Transverse colon (tissue), 4 donors: ENCODE results near the gene QDPR. TPM values are rescaled to one million over a fixed set of nuclear protein-coding genes. Genes with fewer than 3 reads are reported as not detected.

ENCODE experiments used
- DNase-seq: peaks from one replicate; pipeline ENCODE4 v3.0.0-alpha.2; 2019
- H3K27ac ChIP-seq, 4 donors: fragments of 200-600 bp; sonication (generic); 2 replicates each; pipeline ENCODE4 v1.5.1; 2016 to 2018; ENCODE audit warnings: inconsistent platforms in 4 of 4
- H3K27me3 ChIP-seq: fragments of 200-600 bp; sonication (generic); 2 replicates; pipeline ENCODE4 v1.5.1; 2017; ENCODE audit warnings: inconsistent platforms
- H3K36me3 ChIP-seq, 4 donors: fragments of 200-600 bp; sonication (generic); 2 replicates each; pipeline ENCODE4 v1.5.1; 2017 to 2019; ENCODE audit warnings: inconsistent platforms in 4 of 4
- H3K4me1 ChIP-seq, 4 donors: fragments of 200-600 bp; sonication (generic); 2 replicates each; pipeline ENCODE4 v1.5.1; 2017 to 2020; ENCODE audit warnings: inconsistent platforms in 4 of 4
- H3K4me3 ChIP-seq, 4 donors: fragments of 200-600 bp; sonication (generic); 1 replicate in 1 of 4; 2 replicates in 3 of 4; pipeline versions ENCODE4 v1.5.1 to v1.6.1; 2017 to 2019; ENCODE audit warnings: inconsistent platforms in 4 of 4
- H3K9me3 ChIP-seq, 2 donors: fragments of 200-600 bp; sonication (generic); 2 replicates each; pipeline ENCODE4 v1.5.1; 2017 to 2019; ENCODE audit warnings: inconsistent platforms in 2 of 2
- CTCF ChIP-seq, 5 experiments: fragments of 200-600 bp in 3 of 5; fragments of 450-650 bp in 2 of 5; sonication (generic) in 3 of 5; IDR thresholded peaks; 1 replicate in 2 of 5; 2 replicates in 3 of 5; pipeline ENCODE4 v1.5.1; 2016 to 2017; ENCODE audit warnings: antibody characterized with exemption in 5 of 5, inconsistent platforms in 3 of 5, mild to moderate bottlenecking in 2 of 5, moderate library complexity in 1 of 5
- EP300 ChIP-seq: sonication (generic); formaldehyde crosslinking; IDR thresholded peaks from one replicate; pipeline ENCODE4 v1.6.1; 2017; ENCODE audit warnings: antibody characterized with exemption, low read depth
- POLR2A ChIP-seq: fragments of 450-650 bp; IDR thresholded peaks from one replicate; pipeline ENCODE4 v1.6.1; 2016; ENCODE audit warnings: antibody characterized with exemption, mild to moderate bottlenecking, moderate library complexity
- POLR2AphosphoS5 ChIP-seq, 3 donors: sonication (generic); formaldehyde crosslinking; IDR thresholded peaks; one replicate each; pipeline ENCODE4 v1.6.1; 2016; ENCODE audit warnings: antibody characterized with exemption in 3 of 3
- WGBS, 2 donors: methylation state at CpG; one replicate each; pipeline ENCODE4 v1.1.5; 2018; ENCODE audit warnings: low coverage in 1 of 2; 5-methylcytosine and 5-hydroxymethylcytosine counted together
- in situ Hi-C, 4 donors: fragments of 200-750 bp; cut with MboI; loops; one replicate each; pipeline versions ENCODE4 v1.15.0 to v1.15.1; 2017; ENCODE audit warnings: low sequenced_read_pairs in 3 of 4, low pct_ligation_motif_present in 1 of 4, low pct_unique_long_range_greater_than_20kb in 1 of 4
- intact Hi-C: fragments of 100-400 bp; cut with DNase I; formaldehyde crosslinking; loops from one replicate; pipeline ENCODE4 v1.15.1; 2023; ENCODE audit warnings: low total_unique reads
- total RNA-seq, 4 donors: library from RNA; depleted of rRNA; stranded (reverse); fragments of >200 nt; gene quantifications; one replicate each; pipeline ENCODE4 v1.1.0, GENCODE V29; 2016

The QDPR gene
- total RNA-seq, 4 donors from 2014 or later: 11.4 to 32.4 (median 13.0) TPM; not detected in 1

- Histone ChIP-seq H3K4me1 (no peaks in the 10 kb centered on the region), H3K4me3 (no peak overlapping the region), H3K27me3 (peaks cover 6% of the 10 kb centered on the region), H3K36me3 (no peaks in the 10 kb centered on the region), H3K27ac (no peak overlapping the region), H3K9me3 (no peaks in the 10 kb centered on the region)
- in situ Hi-C loops (no loop called here), intact Hi-C loops (no loop called here)
- no peak for TF ChIP-seq CTCF (IDR thresholded peaks at IDR 0.05)
- TF ChIP-seq EP300: no peak
- TF ChIP-seq POLR2A: no peak
- no peak for TF ChIP-seq POLR2AphosphoS5 (IDR thresholded peaks at IDR 0.05)
- DNase-seq: no peak
- WGBS, 2 donors: 59% methylated on average over 5 of the region's 5 CpGs; no CpG with 5 or more reads in 1 of the 2 donors
These were observed 5.8 kb upstream of the QDPR start for GRCh38 chr4:17517664-17518063.

GRCh38 chr4:17516980-17517379 lies 5.1 kb upstream of the QDPR start:
- intact Hi-C loops (no loop called here), in situ Hi-C loops (no loop called here)
- Histone ChIP-seq H3K4me3 (no peak overlapping the region), H3K36me3 (no peaks in the 10 kb centered on the region), H3K4me1 (peaks cover 0 to 5% (median 2%) of the 10 kb centered on the region in 4 donors), H3K27me3 (peaks cover 6% of the 10 kb centered on the region), H3K9me3 (no peaks in the 10 kb centered on the region), H3K27ac (no peak overlapping the region)
- DNase-seq: no peak
- TF ChIP-seq CTCF (IDR thresholded peaks at IDR 0.05) (no peak), POLR2AphosphoS5 (IDR thresholded peaks at IDR 0.05) (no peak), EP300 (no peak), POLR2A (no peak)
- 63% methylated on average over 1 of the region's 1 CpG; no CpG with 5 or more reads in 1 of the 2 donors for WGBS, 2 donors

GRCh38 chr4:17515445-17516407 lies 3.8 kb upstream of the QDPR start:
- no peak for DNase-seq
- no peak for TF ChIP-seq POLR2AphosphoS5 (IDR thresholded peaks at IDR 0.05)
- no peak for TF ChIP-seq EP300
- no peak for TF ChIP-seq CTCF (IDR thresholded peaks at IDR 0.05)
- TF ChIP-seq POLR2A: no peak
- intact Hi-C loops (no loop called here), in situ Hi-C loops (no loop called here)
- no peak overlapping the region for H3K4me3 ChIP-seq
- WGBS, 2 donors: 51 to 68% methylated on average over 5 to 14 of the region's 14 CpGs
- H3K27ac ChIP-seq: no peak overlapping the region
- H3K4me1 ChIP-seq: peaks cover 0 to 12% (median 7%) of the 10 kb centered on the region in 4 donors
- H3K9me3 ChIP-seq: no peaks in the 10 kb centered on the region
- H3K27me3 ChIP-seq: peaks cover 6% of the 10 kb centered on the region
- H3K36me3 ChIP-seq: no peaks in the 10 kb centered on the region

GRCh38 chr4:17514865-17515264 lies 3.0 kb upstream of the QDPR start, which contains the start of gene CLRN2:
Gene CLRN2, plus strand, starts transcription at chr4:17515165. Its CDS starts 102 bp downstream, at chr4:17515267.
- no peak for DNase-seq
- Histone ChIP-seq H3K27me3 (peaks cover 6% of the 10 kb centered on the region), H3K36me3 (no peaks in the 10 kb centered on the region), H3K9me3 (no peaks in the 10 kb centered on the region), H3K4me1 (peaks cover 0 to 16% (median 11%) of the 10 kb centered on the region in 4 donors), H3K4me3 (no peak within 1 kb of the TSS), H3K27ac (no peak within 1 kb of the TSS)
- TF ChIP-seq EP300: no peak
- no peak for TF ChIP-seq CTCF (IDR thresholded peaks at IDR 0.05)
- no peak for TF ChIP-seq POLR2A
- no peak for TF ChIP-seq POLR2AphosphoS5 (IDR thresholded peaks at IDR 0.05)
- in situ Hi-C loops (no loop called here), intact Hi-C loops (no loop called here)
- WGBS, 2 donors: 83 to 87% methylated on average over 8 to 9 of the region's 9 CpGs
